ENCODE data around the gene SGTA.
"Not testable (repeated sequence)": the region's sequence is repeated elsewhere in the genome, so short reads cannot be mapped to it uniquely, and the experiment has no call there.

Gene SGTA

GRCh38 chr19:2782936-2783780 lies at the start of gene SGTA:
SGTA (minus strand) TSS chr19:2783273; CDS start chr19:2769068, 14,205 bp downstream.
- DNase-seq (ENCODE audit: low read depth), result peak; percentile 97

GRCh38 chr19:2827840-2828489 lies 44.9 kb upstream of the SGTA start:
- DNase-seq (ENCODE audit: low read depth), result no peak

DNA sequence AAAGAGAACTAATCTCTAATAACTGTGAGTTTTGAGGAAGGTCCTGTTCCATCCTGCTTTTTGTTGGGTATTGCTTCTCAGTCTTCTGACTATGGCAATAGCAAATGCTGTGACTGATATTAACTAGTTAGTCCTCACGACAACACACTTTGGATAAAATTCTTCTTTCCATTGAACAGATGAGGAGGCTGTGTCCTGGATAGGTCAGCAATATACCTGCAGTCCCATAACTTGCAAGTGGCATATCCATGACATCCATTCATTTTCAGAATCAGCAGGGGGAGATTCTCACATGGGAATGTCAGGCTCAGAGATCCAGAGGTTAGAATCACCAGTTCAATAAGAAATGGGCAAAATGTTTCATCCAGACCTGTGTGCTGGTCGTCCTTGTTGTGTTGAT lies 43.9 kb upstream of the SGTA start:
- no peak for DNase-seq (ENCODE audit: low read depth)

- no peak for DNase-seq (ENCODE audit: low read depth)
These were observed 41.1 kb upstream of the SGTA start for GRCh38 chr19:2824129-2824528.

GRCh38 chr19:2823646-2824045 lies 40.6 kb upstream of the SGTA start:
- no peak for DNase-seq (ENCODE audit: low read depth)

GRCh38 chr19:2822846-2823245 lies 39.8 kb upstream of the SGTA start:
- DNase-seq (ENCODE audit: low read depth), result no peak

- DNase-seq (ENCODE audit: low read depth), result no peak
These were observed 37.1 kb upstream of the SGTA start for GRCh38 chr19:2820112-2820702.

GRCh38 chr19:2819540-2820111 lies 36.6 kb upstream of the SGTA start, which contains the start of gene ZNF554:
ZNF554 (plus strand) TSS chr19:2819868; CDS start chr19:2820072, 204 bp downstream.
- peak; percentile 96 for DNase-seq (ENCODE audit: low read depth)

DNA sequence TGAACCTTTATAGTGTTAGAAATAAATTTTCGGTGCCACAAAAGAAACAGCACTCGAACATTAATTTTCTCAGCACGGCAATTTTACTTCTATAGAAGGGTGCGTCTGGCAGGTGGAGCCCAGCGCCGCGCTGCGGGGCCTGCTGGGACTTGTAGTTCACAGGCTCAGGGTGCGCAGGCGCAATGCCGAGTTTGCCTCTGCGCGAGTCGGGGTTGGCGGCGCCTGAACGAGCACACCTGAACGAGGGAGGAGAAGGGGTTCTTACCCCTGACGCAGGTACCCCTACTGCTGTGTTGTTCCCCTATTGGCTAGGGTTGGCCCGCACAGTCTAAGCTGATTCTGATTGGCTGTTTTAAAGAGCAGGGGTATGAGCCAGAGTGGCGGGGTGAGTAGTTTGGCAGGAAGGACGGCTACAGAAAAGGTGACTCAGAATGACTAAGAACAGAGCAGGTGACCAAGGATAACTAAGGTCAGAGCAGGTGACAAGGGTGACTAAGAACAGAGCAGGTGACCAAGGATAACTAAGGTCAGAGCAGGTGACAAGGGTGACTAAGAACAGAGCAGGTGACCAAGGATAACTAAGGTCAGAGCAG lies 34.3 kb upstream of the SGTA start:
- not testable (repeated sequence) for DNase-seq (ENCODE audit: low read depth)

DNA sequence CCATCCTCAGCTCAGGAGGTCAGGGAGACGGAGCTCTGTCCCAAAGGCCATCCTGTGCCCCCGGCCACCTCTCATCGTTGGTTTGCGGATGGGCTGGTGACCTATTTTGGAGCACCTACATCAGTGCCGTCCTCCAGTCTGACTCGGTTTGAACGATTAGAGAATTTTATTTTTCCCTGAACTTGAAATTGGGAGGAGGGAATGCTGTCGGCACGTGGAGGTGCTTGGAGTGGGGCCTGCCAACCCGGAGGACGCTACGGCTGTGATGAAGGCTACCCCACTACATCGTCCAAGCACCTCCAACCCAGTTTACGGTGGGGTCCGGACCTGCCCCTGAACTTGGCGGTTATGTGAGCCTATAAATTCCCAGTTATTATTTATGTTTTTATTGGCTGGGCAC lies 33.6 kb upstream of the SGTA start:
- DNase-seq (ENCODE audit: low read depth), result no peak

- no peak for DNase-seq (ENCODE audit: low read depth)
These were observed 32.9 kb upstream of the SGTA start for GRCh38 chr19:2815923-2816322.

GRCh38 chr19:2815191-2815614 lies 32.1 kb upstream of the SGTA start:
- no peak for DNase-seq (ENCODE audit: low read depth)

GRCh38 chr19:2814426-2814825 lies 31.4 kb upstream of the SGTA start:
- DNase-seq (ENCODE audit: low read depth), result no peak

- DNase-seq (ENCODE audit: low read depth), result no peak
These were observed 30.4 kb upstream of the SGTA start for GRCh38 chr19:2813235-2814160.

- no peak for DNase-seq (ENCODE audit: low read depth)
These were observed 29.6 kb upstream of the SGTA start for GRCh38 chr19:2812414-2813234.

- DNase-seq (ENCODE audit: low read depth), result no peak
These were observed 28.8 kb upstream of the SGTA start for GRCh38 chr19:2811735-2812413.

DNA sequence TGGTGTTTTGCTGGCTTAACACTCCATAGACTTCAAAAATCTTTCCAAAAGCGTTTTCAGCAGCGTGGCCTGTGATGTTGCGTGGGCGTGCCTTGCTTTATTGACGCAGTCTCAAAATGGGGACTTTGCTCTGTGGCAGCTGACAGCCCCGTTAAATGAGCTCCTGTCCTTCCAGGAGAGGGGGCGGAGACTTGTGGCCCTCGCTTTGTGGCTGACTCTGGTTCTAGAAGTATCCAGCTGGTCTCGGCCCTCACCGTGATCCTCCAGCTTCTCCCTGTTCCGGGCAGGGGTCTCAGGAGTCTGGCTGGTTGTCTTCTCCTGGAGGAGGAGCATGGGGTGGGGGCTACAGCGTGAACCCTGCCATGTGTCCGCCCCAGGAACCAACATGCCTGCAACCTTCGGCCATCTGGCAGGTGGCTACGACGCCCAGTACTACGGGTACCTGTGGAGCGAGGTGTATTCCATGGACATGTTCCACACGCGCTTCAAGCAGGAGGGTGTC lies 28.2 kb upstream of the SGTA start:
- no peak for DNase-seq (ENCODE audit: low read depth)

GRCh38 chr19:2810141-2811091 lies 27.3 kb upstream of the SGTA start:
- DNase-seq (ENCODE audit: low read depth), result no peak
